ENCODE data around the gene KIDINS220.

Gene KIDINS220

GRCh38 chr2:8796878-8797550, 40.4 kb downstream of the KIDINS220 start:
- Histone ChIP-seq H3K4me1 (ENCODE audit: control insufficient read depth, insufficient read depth, low read length) (no peaks in the 10 kb centered on the region), H3K36me3 (ENCODE audit: control insufficient read depth, insufficient read depth, low read length) (peaks cover 27% of the 10 kb centered on the region), H3K27ac (ENCODE audit: low read depth, low read length) (no peak overlapping the region), H3K9ac (ENCODE audit: low read length) (no peak overlapping the region), H3K27me3 (ENCODE audit: control insufficient read depth, insufficient read depth, low read length) (no peaks in the 10 kb centered on the region), H3K4me3 (ENCODE audit: low read length) (no peak overlapping the region)

DNA sequence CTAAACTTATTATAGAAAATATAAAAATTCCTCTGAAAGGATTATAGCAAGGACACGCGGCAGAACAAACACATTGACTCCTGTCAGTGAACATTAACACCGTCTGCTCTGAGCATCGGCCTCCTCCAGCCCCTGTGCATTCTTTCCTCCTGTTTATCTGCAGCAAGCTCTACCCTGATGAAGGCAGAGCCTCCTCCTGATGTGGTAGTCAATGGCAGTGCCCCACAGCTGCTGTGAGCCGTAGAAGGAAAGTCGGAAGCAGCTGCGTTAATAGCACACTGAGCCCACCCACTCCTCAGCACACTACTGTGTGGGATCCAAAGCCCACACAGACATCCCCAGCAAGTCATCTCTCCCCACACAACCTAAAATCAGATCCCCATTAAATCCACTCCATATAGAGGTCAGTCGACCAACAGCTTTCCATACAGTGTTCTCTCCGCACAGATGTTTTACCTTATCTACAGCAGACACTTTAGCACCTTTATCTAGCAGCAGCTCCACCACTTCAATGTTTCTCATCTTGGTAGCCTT, 41.0 kb downstream of the KIDINS220 start:
- H3K36me3 ChIP-seq (ENCODE audit: control insufficient read depth, insufficient read depth, low read length) = peaks cover 21% of the 10 kb centered on the region

GRCh38 chr2:8794923-8795825, 42.2 kb downstream of the KIDINS220 start:
- Histone ChIP-seq H3K36me3 (ENCODE audit: control insufficient read depth, insufficient read depth, low read length) (peaks cover 29% of the 10 kb centered on the region), H3K4me1 (ENCODE audit: control insufficient read depth, insufficient read depth, low read length) (no peaks in the 10 kb centered on the region), H3K9ac (ENCODE audit: low read length) (no peak overlapping the region), H3K4me3 (ENCODE audit: low read length) (no peak overlapping the region), H3K27me3 (ENCODE audit: control insufficient read depth, insufficient read depth, low read length) (no peaks in the 10 kb centered on the region), H3K27ac (ENCODE audit: low read depth, low read length) (no peak overlapping the region)

More for the DNA sequence above, 41.0 kb downstream of the KIDINS220 start:
- H3K27me3 ChIP-seq (ENCODE audit: control insufficient read depth, insufficient read depth, low read length) = no peaks in the 10 kb centered on the region
- no peak overlapping the region for H3K4me3 ChIP-seq (ENCODE audit: low read length)
- H3K4me1 ChIP-seq (ENCODE audit: control insufficient read depth, insufficient read depth, low read length) = no peaks in the 10 kb centered on the region
- H3K27ac ChIP-seq (ENCODE audit: low read depth, low read length) = no peak overlapping the region
- no peak overlapping the region for H3K9ac ChIP-seq (ENCODE audit: low read length)

GRCh38 chr2:8790739-8791162, 46.7 kb downstream of the KIDINS220 start:
- no peaks in the 10 kb centered on the region for H3K4me1 ChIP-seq (ENCODE audit: control insufficient read depth, insufficient read depth, low read length)
- no peak overlapping the region for H3K27ac ChIP-seq (ENCODE audit: low read depth, low read length)
- peaks cover 25% of the 10 kb centered on the region for H3K36me3 ChIP-seq (ENCODE audit: control insufficient read depth, insufficient read depth, low read length)

GRCh38 chr2:8786463-8786862, 51.0 kb downstream of the KIDINS220 start:
- no peak overlapping the region for H3K27ac ChIP-seq (ENCODE audit: low read depth, low read length)
- peaks cover 16% of the 10 kb centered on the region for H3K36me3 ChIP-seq (ENCODE audit: control insufficient read depth, insufficient read depth, low read length)
- no peak overlapping the region for H3K9ac ChIP-seq (ENCODE audit: low read length)
- H3K27me3 ChIP-seq (ENCODE audit: control insufficient read depth, insufficient read depth, low read length) = no peaks in the 10 kb centered on the region
- no peaks in the 10 kb centered on the region for H3K4me1 ChIP-seq (ENCODE audit: control insufficient read depth, insufficient read depth, low read length)
- H3K4me3 ChIP-seq (ENCODE audit: low read length) = no peak overlapping the region

More at GRCh38 chr2:8790739-8791162, 46.7 kb downstream of the KIDINS220 start:
- Histone ChIP-seq H3K4me3 (ENCODE audit: low read length) (no peak overlapping the region), H3K27me3 (ENCODE audit: control insufficient read depth, insufficient read depth, low read length) (no peaks in the 10 kb centered on the region), H3K9ac (ENCODE audit: low read length) (no peak overlapping the region)

- Histone ChIP-seq H3K27me3 (ENCODE audit: control insufficient read depth, insufficient read depth, low read length) (no peaks in the 10 kb centered on the region), H3K36me3 (ENCODE audit: control insufficient read depth, insufficient read depth, low read length) (peaks cover 19% of the 10 kb centered on the region), H3K9ac (ENCODE audit: low read length) (no peak overlapping the region), H3K4me1 (ENCODE audit: control insufficient read depth, insufficient read depth, low read length) (no peaks in the 10 kb centered on the region), H3K27ac (ENCODE audit: low read depth, low read length) (no peak overlapping the region), H3K4me3 (ENCODE audit: low read length) (no peak overlapping the region)
Measured at GRCh38 chr2:8779795-8780671, 57.4 kb downstream of the KIDINS220 start.

DNA sequence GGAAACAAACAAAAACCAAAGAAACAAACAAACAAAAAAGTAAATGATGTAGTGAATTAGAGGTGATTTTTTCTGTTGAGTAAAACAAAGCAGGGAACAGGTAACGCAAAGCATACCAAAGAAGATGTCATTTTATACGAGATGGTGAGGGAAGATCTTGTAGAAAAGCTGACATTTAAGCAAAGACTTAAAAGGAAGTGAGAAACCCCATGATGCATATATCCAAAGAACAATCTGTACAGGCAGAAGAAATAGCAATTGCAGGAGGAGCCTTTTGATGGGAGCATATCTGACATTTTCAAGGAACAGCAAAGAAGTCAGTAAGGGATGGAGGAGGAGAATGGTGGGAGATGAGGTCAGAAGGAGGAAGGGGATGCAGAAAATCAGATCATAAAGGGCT, 63.0 kb downstream of the KIDINS220 start:
- no peak overlapping the region for H3K27ac ChIP-seq (ENCODE audit: low read depth, low read length)

DNA sequence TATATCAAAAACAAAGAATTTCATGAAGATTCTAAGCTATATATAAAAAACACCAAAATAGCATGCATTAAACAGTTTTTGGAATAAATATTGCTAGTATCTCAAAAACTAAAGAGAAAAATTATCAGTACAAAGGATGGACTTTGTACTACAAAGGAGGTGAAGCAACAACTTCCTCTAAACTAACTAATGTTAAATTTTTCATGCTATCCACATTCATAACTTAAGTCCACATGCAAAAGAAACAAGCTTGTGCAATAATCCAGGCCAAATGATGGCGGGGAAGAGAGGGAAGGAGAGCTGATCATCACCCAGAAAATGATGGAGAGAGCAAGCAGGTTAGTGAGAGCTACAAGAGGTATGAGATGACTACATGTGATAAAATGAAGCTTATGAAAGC, 70.1 kb downstream of the KIDINS220 start:
- no peak overlapping the region for H3K9ac ChIP-seq (ENCODE audit: low read length)
- H3K27ac ChIP-seq (ENCODE audit: low read depth, low read length) = no peak overlapping the region
- no peaks in the 10 kb centered on the region for H3K27me3 ChIP-seq (ENCODE audit: control insufficient read depth, insufficient read depth, low read length)
- no peak overlapping the region for H3K4me3 ChIP-seq (ENCODE audit: low read length)
- H3K4me1 ChIP-seq (ENCODE audit: control insufficient read depth, insufficient read depth, low read length) = no peaks in the 10 kb centered on the region
- H3K36me3 ChIP-seq (ENCODE audit: control insufficient read depth, insufficient read depth, low read length) = peaks cover 10% of the 10 kb centered on the region

More for the DNA sequence above, 63.0 kb downstream of the KIDINS220 start:
- H3K4me1 ChIP-seq (ENCODE audit: control insufficient read depth, insufficient read depth, low read length) = no peaks in the 10 kb centered on the region
- H3K9ac ChIP-seq (ENCODE audit: low read length) = no peak overlapping the region
- no peaks in the 10 kb centered on the region for H3K27me3 ChIP-seq (ENCODE audit: control insufficient read depth, insufficient read depth, low read length)
- no peak overlapping the region for H3K4me3 ChIP-seq (ENCODE audit: low read length)
- peaks cover 19% of the 10 kb centered on the region for H3K36me3 ChIP-seq (ENCODE audit: control insufficient read depth, insufficient read depth, low read length)

GRCh38 chr2:8761529-8762164, 75.8 kb downstream of the KIDINS220 start:
- H3K36me3 ChIP-seq (ENCODE audit: control insufficient read depth, insufficient read depth, low read length) = peaks cover 8% of the 10 kb centered on the region

DNA sequence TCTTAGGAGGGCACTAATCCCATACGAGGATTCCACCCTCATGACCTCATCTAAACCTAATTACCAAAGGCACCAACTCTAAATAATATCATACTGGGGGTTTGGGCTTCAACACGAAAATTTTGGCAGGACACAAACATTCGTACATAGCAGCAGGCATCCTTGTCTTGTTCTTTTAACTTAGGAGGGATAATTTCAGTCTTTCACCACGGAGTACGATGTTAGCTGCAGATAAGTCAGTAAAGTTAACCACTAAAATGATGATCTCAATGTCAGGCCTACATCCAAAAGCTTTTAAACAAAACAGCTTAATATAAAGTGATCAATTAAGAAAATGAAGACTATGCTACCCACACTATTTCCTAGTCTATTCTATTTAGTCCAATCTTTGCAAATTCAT, 80.7 kb downstream of the KIDINS220 start:
- H3K4me3 ChIP-seq (ENCODE audit: low read length) = no peak overlapping the region
- peaks cover 3% of the 10 kb centered on the region for H3K36me3 ChIP-seq (ENCODE audit: control insufficient read depth, insufficient read depth, low read length)
- H3K9ac ChIP-seq (ENCODE audit: low read length) = no peak overlapping the region
- no peaks in the 10 kb centered on the region for H3K27me3 ChIP-seq (ENCODE audit: control insufficient read depth, insufficient read depth, low read length)
- H3K4me1 ChIP-seq (ENCODE audit: control insufficient read depth, insufficient read depth, low read length) = peaks cover 7% of the 10 kb centered on the region
- no peak overlapping the region for H3K27ac ChIP-seq (ENCODE audit: low read depth, low read length)

More at GRCh38 chr2:8761529-8762164, 75.8 kb downstream of the KIDINS220 start:
- Histone ChIP-seq H3K27ac (ENCODE audit: low read depth, low read length) (no peak overlapping the region), H3K27me3 (ENCODE audit: control insufficient read depth, insufficient read depth, low read length) (no peaks in the 10 kb centered on the region), H3K9ac (ENCODE audit: low read length) (no peak overlapping the region), H3K4me1 (ENCODE audit: control insufficient read depth, insufficient read depth, low read length) (peaks cover 5% of the 10 kb centered on the region), H3K4me3 (ENCODE audit: low read length) (no peak overlapping the region)

DNA sequence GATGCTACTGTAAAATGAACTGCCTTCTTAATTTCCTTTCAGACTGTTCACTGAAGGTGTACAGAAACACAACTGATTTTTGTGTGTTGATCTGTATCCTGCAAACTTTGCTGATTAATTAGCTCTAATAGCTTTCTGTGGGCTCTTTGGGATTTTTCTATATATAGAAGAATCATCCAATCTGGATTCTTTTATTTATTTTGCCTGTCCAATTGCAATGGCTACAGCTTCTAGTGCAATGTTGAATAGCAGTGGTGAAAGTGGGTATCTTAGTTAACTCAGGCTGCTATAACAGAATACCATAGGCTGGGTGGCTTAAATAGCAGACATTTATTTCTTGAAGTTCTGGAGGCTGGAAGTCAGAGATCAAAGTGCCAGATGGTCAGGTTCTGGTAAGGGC, 81.2 kb downstream of the KIDINS220 start:
- Histone ChIP-seq H3K27me3 (ENCODE audit: control insufficient read depth, insufficient read depth, low read length) (no peaks in the 10 kb centered on the region), H3K9ac (ENCODE audit: low read length) (no peak overlapping the region), H3K27ac (ENCODE audit: low read depth, low read length) (no peak overlapping the region), H3K36me3 (ENCODE audit: control insufficient read depth, insufficient read depth, low read length) (peaks cover 3% of the 10 kb centered on the region), H3K4me3 (ENCODE audit: low read length) (no peak overlapping the region), H3K4me1 (ENCODE audit: control insufficient read depth, insufficient read depth, low read length) (peaks cover 7% of the 10 kb centered on the region)

Measured in rectal smooth muscle tissue (tissue), 1 donor.